Fibroblast of villous mesenchyme (primary cell): Measurements from ENCODE around the gene ARSG. TPM values are rescaled to one million over a fixed set of nuclear protein-coding genes. Genes with fewer than 3 reads are reported as not detected.

Source experiments
- DNase-seq: peaks from one replicate; pipeline ENCODE4 v3.0.0-alpha.2; 2010; ENCODE audit warnings: low read depth
- H3K4me3 ChIP-seq: 2 replicates; pipeline ENCODE4 v1.5.1; 2011; ENCODE audit warnings: low read depth, mild to moderate bottlenecking, low read length
- total RNA-seq: library from RNA; depleted of rRNA; stranded (reverse); fragments of >200 nt; gene quantifications from 2 replicates; pipeline ENCODE4 v1.2.3, GENCODE V29; 2012
- TF ChIP-seq, protein P1 (sequence below): IDR thresholded peaks from 2 replicates; pipeline ENCODE4 v1.5.1; 2012; ENCODE audit warnings: low read depth, mild to moderate bottlenecking, low read length; ENCODE audit not compliant: insufficient read depth

The ARSG gene
- total RNA-seq, 1 donor = 5.6 TPM

DNA sequence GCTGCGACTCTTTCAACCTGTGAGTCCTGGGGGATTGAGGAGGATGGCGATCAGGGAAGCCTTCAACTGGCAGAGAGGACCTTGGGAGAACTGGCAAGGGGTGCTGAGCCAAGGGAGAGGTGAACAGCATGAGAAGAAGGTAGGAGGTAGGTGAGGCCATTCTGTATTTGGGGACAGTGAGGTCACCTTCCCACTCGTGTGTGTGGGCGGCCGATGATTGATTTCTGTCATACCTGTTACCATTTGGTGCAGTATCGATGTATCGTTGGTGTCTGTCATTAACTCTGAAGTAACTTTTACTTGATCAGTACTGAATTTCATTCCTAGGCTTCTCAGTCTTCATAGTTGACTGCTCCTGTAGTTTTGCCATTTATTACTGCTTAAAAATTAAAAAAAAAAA is 3.8 kb downstream of the ARSG start:
- TF ChIP-seq, protein P1, sequence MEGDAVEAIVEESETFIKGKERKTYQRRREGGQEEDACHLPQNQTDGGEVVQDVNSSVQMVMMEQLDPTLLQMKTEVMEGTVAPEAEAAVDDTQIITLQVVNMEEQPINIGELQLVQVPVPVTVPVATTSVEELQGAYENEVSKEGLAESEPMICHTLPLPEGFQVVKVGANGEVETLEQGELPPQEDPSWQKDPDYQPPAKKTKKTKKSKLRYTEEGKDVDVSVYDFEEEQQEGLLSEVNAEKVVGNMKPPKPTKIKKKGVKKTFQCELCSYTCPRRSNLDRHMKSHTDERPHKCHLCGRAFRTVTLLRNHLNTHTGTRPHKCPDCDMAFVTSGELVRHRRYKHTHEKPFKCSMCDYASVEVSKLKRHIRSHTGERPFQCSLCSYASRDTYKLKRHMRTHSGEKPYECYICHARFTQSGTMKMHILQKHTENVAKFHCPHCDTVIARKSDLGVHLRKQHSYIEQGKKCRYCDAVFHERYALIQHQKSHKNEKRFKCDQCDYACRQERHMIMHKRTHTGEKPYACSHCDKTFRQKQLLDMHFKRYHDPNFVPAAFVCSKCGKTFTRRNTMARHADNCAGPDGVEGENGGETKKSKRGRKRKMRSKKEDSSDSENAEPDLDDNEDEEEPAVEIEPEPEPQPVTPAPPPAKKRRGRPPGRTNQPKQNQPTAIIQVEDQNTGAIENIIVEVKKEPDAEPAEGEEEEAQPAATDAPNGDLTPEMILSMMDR = no peak
- H3K4me3 ChIP-seq = no peak overlapping the region
- no peak for DNase-seq

DNA sequence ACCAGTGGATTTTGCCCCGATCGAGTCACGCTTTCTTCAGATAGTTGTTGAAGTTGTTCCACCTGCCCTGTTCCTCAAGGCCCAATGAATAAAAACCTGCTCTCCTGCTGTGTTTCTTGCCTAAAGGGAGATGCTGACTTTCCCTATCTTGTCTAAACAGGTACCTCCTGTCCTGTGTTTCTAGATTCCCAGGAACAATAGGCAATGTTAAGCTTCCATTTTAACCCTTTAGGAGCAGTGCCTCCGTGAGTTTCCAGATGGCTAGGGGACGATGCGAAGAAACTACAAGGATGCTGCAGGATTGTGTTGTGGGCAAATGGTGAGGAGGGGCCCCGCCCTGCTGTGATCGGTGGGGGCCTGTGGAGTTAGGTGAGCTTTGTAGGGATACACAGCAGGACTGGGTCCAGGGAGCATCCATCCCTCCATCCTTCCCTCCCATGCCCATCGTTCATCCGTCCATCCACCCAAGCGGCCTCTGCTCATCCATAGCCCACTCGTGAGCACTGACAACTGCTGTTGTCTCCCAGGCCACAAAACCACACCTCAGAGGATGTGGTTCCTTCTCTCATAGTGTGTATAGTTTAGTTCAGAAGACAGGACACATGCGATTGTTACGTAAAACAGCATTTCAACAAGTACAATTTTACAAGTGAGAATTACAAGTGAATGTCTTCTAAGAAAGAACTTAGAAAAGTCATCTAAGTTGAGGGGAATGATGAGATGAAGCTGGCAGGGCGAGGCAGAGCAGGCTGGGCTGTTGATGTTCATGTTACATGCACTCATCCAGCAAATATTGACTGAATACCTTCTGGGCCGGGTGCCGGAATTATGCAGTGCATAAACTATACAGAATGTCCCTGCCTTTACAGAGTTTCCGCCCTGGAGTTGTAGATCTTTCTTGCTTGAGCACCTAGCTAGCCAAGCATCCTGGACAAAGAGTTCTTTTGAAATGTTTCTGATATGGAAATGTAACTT is 5.2 kb downstream of the ARSG start:
- DNase-seq = no peak
- TF ChIP-seq, protein P1 = no peak
- H3K4me3 ChIP-seq = no peak overlapping the region

GRCh38 chr17:68297195-68297594 is 5.9 kb downstream of the ARSG start:
- H3K4me3 ChIP-seq = no peak overlapping the region
- TF ChIP-seq, protein P1 = no peak
- DNase-seq = no peak

GRCh38 chr17:68298601-68299000 is 7.3 kb downstream of the ARSG start:
- DNase-seq = no peak
- H3K4me3 ChIP-seq = no peak overlapping the region
- TF ChIP-seq, protein P1 = no peak

DNA sequence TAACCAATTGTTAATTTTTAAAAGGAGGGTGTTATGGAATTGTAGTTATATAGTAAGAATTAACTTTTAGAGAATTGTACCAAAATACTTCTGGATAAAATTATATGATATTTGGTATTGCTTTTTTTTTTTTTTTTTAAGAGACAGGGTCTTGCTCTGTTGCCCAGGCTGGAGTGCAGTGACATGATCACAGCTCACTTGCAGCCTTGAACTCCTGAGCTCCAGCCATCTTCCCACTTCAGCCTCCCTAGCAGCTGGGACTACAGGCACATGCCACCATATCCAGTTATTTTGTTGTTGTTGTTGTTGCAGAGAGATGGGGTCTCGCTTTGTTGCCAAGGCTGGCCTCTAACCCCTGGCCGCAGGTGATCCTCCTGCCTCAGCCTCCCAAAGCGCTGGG is 8.5 kb downstream of the ARSG start:
- no peak overlapping the region for H3K4me3 ChIP-seq
- TF ChIP-seq, protein P1 = no peak
- no peak for DNase-seq

GRCh38 chr17:68301438-68301959 is 10.2 kb downstream of the ARSG start:
- H3K4me3 ChIP-seq = no peak overlapping the region
- no peak for DNase-seq
- TF ChIP-seq, protein P1 = no peak
